ENCODE data around the gene TNIP3.

Gene TNIP3

GRCh38 chr4:121138039-121138825 lies 25.9 kb downstream of the TNIP3 start:
- no peak for DNase-seq

GRCh38 chr4:121130326-121130660 lies 33.8 kb downstream of the TNIP3 start:
- DNase-seq, result no peak

- no peak for DNase-seq
These were observed 34.4 kb downstream of the TNIP3 start for GRCh38 chr4:121129606-121130325.

- no peak for DNase-seq
These were observed 37.0 kb downstream of the TNIP3 start for GRCh38 chr4:121127100-121127499.

- no peak for DNase-seq
These were observed 37.6 kb downstream of the TNIP3 start for GRCh38 chr4:121126449-121127006.

- DNase-seq, result no peak
These were observed 38.6 kb downstream of the TNIP3 start for GRCh38 chr4:121125498-121125885.

GRCh38 chr4:121122661-121123060 lies 41.5 kb downstream of the TNIP3 start:
- DNase-seq, result no peak

- DNase-seq, result no peak
These were observed 44.4 kb downstream of the TNIP3 start for GRCh38 chr4:121119715-121120114.

GRCh38 chr4:121118344-121118743 lies 45.8 kb downstream of the TNIP3 start:
- DNase-seq, result no peak

- no peak for DNase-seq
These were observed 49.4 kb downstream of the TNIP3 start for GRCh38 chr4:121114756-121115155.

GRCh38 chr4:121112530-121112929 lies 51.6 kb downstream of the TNIP3 start:
- no peak for DNase-seq

GRCh38 chr4:121108557-121108956 lies 55.6 kb downstream of the TNIP3 start:
- DNase-seq, result no peak

- DNase-seq, result no peak
These were observed 56.6 kb downstream of the TNIP3 start for GRCh38 chr4:121107507-121107906.

GRCh38 chr4:121100093-121100775 lies 63.9 kb downstream of the TNIP3 start:
- DNase-seq, result no peak

- no peak for DNase-seq
These were observed 65.9 kb downstream of the TNIP3 start for GRCh38 chr4:121098266-121098665.

- DNase-seq, result no peak
These were observed 67.5 kb downstream of the TNIP3 start for GRCh38 chr4:121096629-121097028.

- no peak for DNase-seq
These were observed 67.9 kb downstream of the TNIP3 start for GRCh38 chr4:121096191-121096590.

GRCh38 chr4:121094297-121094966 lies 69.7 kb downstream of the TNIP3 start:
- no peak for DNase-seq

GRCh38 chr4:121093261-121093660 lies 70.9 kb downstream of the TNIP3 start:
- no peak for DNase-seq

GRCh38 chr4:121091941-121092340 lies 72.2 kb downstream of the TNIP3 start:
- no peak for DNase-seq

- no peak for DNase-seq
These were observed 75.3 kb downstream of the TNIP3 start for GRCh38 chr4:121088867-121089266.

Measured in activated effector memory CD4-positive, alpha-beta T cell treated with Interleukin-2 at 50 U/mL for 16 hours (primary cell).